SK-N-SH treated with all-trans-retinoic acid at 6 μM for 48 hours (cell line): ENCODE data around the gene SIM2.

Source experiments
- CREB5 ChIP-seq: fragments of 250-450 bp; sonication (Bioruptor Pico); IDR thresholded peaks from 2 replicates; pipeline ENCODE4 v1.5.1; 2020; ENCODE audit warnings: low read depth, mild to moderate bottlenecking, moderate library complexity
- CSDC2 ChIP-seq: fragments of 250-450 bp; sonication (Bioruptor Pico); IDR thresholded peaks from 2 replicates; pipeline ENCODE4 v1.5.0; 2020; ENCODE audit warnings: mild to moderate bottlenecking, moderate library complexity
- ZFP30 ChIP-seq: fragments of 450-650 bp; formaldehyde crosslinking; IDR thresholded peaks from 2 replicates; pipeline ENCODE4 v1.5.0; 2022; ENCODE audit warnings: mild to moderate bottlenecking, moderate library complexity

GRCh38 chr21:36776981-36777617, 78.2 kb downstream of the SIM2 start:
- TF ChIP-seq CSDC2 (CRISPR knock-in tag): no peak
- TF ChIP-seq CREB5 (CRISPR knock-in tag): no peak
- TF ChIP-seq ZFP30 (CRISPR knock-in tag): no peak
